Activated T-cell treated with anti-CD3 and anti-CD28 coated beads for 4 hours (primary cell): Measurements from ENCODE around the gene RTN4RL1.

Experiments used
- DNase-seq: peaks from one replicate; pipeline ENCODE4 v3.0.0-alpha.2; 2020

Gene RTN4RL1

DNA sequence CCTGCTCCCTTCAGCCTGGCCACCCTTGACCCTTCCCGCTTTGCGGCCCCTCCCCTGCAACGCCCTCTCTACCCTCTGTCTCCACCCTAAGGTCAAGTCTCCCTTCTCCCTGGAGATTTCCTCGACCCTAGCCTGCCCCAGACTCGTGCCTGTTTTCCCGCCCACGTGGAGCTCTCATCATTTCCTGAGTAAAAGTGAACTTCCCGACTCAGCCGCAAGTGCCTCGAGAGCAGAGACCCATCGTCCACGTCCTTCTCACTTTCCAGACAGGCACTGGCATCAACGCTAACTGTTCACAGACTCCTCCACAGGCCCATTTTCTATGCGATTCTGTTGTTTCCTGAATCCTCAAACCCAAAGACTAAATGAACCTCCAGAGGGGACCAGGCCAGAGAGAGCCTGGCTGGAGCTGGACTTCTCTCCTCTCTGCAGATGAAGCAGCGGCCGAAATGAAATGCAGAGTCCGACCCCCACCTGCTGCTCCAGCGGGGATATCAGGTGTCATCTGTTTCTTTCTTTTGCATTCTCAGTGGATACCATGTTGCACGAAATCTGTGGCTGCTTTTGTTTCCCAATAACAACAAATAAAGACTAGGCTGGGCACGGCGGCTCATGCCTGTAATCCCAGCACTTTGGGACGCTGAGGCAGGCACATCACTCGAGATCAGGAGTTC, 52.5 kb downstream of the RTN4RL1 start:
- DNase-seq, result no peak

GRCh38 chr17:1970843-1971384, 54.2 kb downstream of the RTN4RL1 start:
- no peak for DNase-seq

DNA sequence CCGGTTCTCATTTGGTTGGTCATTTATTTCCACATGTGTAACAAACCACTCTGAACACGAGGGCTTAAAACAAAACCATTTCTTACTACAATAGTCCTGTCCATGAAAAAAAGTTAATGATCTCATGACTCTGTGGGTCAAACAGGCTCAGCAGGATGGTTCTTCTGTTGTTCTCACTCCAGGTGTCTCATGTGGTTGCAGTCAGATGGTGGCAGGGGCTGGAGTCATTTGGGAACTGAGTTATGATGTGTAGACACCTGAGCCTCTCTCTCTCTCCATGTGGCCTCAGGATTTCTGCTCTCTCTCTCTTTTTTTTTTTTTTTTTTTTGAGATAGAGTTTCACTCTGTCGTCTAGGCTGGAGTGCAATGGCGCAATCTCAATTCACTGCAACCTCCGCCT, 55.4 kb downstream of the RTN4RL1 start:
- DNase-seq, result no peak

DNA sequence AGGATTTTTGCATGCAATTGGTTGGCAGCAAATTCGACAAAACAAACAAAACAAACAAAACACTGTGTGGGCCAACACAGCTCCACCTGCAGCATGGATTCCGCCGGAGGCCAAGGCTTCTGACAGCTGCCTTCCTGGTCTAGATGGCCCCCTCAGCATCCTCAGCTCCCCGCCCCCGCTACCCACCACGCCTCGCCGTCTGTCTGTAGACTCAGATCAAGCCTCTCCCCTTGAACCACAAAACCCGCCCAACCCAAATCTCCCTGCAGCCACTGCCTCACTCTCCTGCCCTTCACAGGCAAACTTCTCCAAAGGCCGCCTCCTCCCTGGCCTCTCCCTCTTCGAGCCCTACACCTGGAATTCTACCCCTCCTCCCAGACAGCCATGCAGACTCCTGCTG, 57.9 kb downstream of the RTN4RL1 start:
- no peak for DNase-seq

- DNase-seq, result no peak
Observed at GRCh38 chr17:1966274-1967086, 58.7 kb downstream of the RTN4RL1 start.

DNA sequence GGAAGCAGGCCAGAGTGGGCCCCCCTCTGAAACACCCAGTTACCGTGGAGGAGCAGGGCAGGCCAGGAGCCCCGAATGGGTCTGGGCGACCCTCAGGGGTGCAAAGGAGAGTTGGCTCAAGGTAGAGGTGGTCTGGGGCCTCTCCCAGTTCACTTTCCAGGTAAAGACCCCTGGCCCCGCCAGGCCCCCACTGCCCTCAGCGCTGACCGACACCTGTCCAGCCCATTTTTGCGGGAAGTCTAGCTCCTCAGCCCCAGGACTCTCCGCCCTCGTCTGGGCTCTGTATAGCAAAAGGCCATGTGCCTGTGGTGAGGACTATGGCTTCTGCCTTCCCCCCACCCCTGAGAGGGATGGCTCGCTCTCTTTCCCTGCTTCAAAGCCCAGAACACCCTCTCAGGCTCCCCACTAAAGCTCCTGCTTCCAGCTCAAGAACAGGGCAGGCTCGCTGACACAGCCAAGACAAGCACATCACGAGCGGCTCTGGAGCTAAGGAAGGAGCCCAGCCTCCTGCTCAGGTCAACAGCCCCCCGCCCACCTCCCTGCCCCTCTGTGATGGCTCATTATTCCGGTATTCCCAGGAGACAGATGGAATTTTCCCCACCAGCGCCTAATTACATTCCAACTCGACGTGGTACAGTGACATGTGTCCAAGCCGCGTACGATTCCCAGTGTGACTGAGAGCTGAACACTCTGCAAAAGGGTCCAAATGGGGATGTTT, 59.4 kb downstream of the RTN4RL1 start:
- DNase-seq, result no peak

- no peak for DNase-seq
Observed at GRCh38 chr17:1963250-1963649, 61.9 kb downstream of the RTN4RL1 start.

- no peak for DNase-seq
Observed at GRCh38 chr17:1961189-1961588, 63.9 kb downstream of the RTN4RL1 start.

DNA sequence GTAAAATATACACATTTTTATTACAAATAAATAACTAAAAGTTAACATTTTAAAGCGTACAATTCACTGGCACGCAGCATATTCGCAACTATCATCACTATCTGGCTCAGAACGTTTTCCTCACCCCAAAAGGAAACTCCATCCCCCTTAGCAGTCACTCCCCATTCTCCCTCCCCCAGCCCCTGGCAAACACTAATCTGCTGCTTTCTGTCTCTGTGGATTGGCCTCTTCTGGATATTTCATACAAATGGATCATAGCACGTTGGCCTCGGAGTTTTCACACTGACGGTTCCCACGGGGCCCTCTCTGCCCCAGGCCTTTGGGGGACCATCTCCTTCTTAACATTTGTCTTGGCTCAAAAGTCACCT, 64.6 kb downstream of the RTN4RL1 start:
- no peak for DNase-seq

GRCh38 chr17:1959871-1960544, 65.1 kb downstream of the RTN4RL1 start:
- DNase-seq, result no peak

GRCh38 chr17:1958134-1958881, 66.8 kb downstream of the RTN4RL1 start:
- DNase-seq, result no peak

DNA sequence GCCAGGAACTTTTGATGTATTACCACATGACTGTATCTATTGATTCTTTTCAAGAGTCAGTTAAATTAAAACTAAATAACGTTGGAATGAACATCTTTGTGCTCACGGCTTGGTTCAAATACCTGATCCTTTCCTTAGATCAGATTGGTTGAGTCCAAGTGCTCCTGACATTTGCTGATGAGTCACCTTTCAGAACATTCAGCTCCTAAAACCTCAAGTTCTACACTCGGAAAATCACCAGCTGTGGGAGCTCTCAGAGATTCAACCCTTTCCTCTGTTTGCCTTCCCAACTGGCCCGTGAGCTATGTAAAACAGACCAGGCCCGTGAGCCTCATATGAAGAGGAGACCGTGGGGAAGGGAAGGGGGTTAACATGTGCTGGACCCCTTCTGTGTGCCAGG, 68.1 kb downstream of the RTN4RL1 start:
- no peak for DNase-seq

DNA sequence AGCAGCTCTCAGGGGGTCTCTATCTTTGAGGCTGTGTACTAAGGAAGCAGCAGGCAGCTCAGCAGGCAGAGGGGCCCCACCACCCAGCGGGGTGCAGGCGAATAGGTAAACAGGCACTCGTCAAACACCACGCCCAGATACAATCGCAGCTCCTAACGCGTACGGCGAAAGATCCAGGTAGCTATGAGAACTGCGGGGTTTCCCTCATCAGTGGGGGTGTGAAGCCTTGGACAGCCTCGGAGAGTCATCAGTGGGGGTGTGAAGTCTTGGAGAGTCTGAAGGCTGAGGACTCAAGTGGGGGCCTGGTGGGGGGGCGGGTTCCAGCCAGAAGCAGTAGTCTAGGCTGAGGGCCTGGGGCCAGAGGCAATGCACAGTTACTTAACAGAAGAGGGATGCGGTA, 69.0 kb downstream of the RTN4RL1 start:
- no peak for DNase-seq

DNA sequence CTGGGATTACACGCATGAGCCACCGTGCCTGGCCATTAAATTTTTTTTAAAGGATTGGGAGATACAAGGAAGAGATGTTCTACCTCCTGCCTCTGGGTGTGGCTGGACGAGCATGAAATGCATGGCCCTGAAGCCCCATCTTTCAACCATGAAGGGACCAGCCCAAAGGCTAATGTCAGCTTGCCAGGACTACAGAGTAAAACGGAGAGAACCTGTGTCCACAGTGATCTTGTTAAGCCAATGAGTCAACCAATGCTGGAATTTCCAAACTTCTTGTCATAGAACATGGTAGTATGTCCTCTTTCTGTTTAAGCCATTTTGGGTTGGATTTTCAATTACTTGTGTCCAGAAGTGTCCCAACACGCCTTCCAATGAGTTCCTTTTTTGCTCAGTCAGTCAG, 71.3 kb downstream of the RTN4RL1 start:
- DNase-seq, result no peak

GRCh38 chr17:1951920-1952319, 73.2 kb downstream of the RTN4RL1 start:
- no peak for DNase-seq

GRCh38 chr17:1949754-1950153, 75.4 kb downstream of the RTN4RL1 start:
- no peak for DNase-seq

DNA sequence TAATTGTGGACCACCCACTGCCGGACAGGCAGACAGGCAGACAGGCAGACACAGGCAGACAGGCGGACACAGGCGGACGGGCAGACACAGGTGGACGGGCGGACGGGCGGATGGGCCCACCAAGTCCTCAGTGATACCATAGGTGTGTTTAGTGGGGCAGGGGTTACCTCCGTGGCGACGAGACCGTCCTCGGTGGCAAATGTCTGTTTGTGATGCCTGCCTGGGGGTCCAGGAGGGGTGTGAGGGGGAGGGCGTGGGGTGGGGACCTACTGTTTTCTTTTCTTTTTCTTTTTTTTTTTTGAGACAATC, 76.7 kb downstream of the RTN4RL1 start:
- DNase-seq, result no peak

- DNase-seq, result no peak
Observed at GRCh38 chr17:1947743-1948516, 77.2 kb downstream of the RTN4RL1 start.

- DNase-seq, result no peak
Observed at GRCh38 chr17:1947229-1947742, 77.8 kb downstream of the RTN4RL1 start.

DNA sequence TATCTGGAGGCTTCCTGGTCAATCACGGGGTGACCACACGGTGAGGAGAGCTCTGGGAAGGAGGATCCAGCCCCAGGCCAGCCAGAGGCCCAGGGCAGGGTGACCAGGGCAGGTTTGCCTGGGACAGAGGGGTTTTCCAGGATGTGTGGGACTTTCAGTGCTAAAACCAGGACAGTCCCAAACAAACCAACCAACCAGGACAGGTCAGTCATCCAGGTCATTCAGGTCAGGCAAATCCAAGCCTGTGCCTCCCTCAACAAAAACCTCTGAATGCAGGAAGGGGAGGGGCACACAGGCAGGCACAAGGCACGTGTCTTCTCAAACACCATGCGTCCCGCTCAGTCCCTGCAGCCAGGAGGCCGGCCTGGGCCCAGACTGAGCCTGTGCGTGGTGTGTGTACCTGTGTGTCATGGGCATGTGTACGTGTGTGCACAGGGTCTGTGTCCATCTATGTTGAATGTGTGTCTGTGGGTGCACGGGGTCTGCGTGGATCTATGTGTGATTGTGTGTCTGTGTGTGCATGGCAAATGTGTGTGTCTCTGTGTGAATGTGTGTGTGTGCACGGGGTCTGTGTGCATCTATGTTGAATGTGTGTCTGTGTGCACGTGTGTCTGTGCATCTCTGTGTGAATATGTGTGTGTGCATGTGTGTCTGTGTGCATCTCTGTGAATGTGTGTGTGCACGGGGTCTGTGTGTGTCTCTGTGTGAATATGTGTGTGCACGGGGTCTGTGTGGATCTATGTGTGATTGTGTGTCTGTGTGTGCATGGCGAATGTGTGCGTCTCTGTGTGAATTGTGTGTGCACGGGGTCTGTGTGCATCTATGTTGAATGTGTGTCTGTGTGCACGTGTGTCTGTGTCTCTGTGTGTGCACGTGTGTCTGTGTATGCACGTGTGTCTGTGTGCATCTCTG, 78.9 kb downstream of the RTN4RL1 start:
- no peak for DNase-seq
